Activated T-cell treated with anti-CD3 and anti-CD28 coated beads, Interleukin-2, amount 50 U/mL, for 24 hours (primary cell): ENCODE measurements around the gene CAMK2D.
"Not testable (repeated sequence)": the region's sequence is repeated elsewhere in the genome, so short reads cannot be mapped to it uniquely, and the experiment has no call there.

Source experiments
- DNase-seq: peaks from one replicate; pipeline ENCODE4 v3.0.0-alpha.2; 2020
- H3K27ac Mint-ChIP-seq: 2 replicates; pipeline ENCODE4 v1.8.0; 2020; ENCODE audit warnings: mild to moderate bottlenecking, mixed read lengths
- H3K27me3 Mint-ChIP-seq: 2 replicates; pipeline ENCODE4 v1.8.0; 2020; ENCODE audit warnings: mixed read lengths
- H3K36me3 Mint-ChIP-seq: 2 replicates; pipeline ENCODE4 v1.8.0; 2020; ENCODE audit warnings: low read depth, mixed read lengths
- H3K4me1 Mint-ChIP-seq: 2 replicates; pipeline ENCODE4 v1.8.0; 2020; ENCODE audit warnings: low read depth, mixed read lengths
- H3K4me3 Mint-ChIP-seq: 2 replicates; pipeline ENCODE4 v1.8.0; 2020; ENCODE audit warnings: mild to moderate bottlenecking, moderate library complexity, mixed read lengths
- H3K9me3 Mint-ChIP-seq: 2 replicates; pipeline ENCODE4 v1.8.0; 2020; ENCODE audit warnings: mixed read lengths

CAMK2D gene

DNA sequence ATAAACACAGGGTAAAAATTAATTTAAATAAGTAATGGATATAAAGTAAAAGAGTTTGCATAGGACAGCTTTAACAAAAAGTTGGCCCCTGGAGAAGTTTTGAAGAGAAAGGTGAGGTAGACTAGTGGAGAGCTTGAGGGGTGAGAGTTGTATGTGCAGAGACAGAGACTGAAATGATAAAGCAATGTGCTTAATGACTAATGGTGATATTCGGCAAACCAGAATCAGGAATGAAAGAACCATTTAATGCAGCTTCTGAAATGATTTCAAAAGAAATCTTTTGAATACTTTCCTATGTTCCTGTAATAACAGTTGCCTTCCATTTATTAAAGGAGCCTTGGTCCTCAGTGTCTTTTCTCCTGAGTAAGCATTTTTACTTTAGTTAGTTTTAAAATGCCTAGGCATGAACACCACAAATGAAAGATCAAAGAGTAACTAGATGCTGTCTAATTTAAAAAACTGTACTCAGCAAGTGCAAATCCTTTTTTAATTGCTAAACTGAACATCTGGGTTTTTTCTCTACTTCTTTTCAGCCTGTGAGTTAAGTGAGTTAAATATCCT, 28.5 kb downstream of the CAMK2D start:
- peak overlapping the region; percentile 18 for H3K4me3 Mint-ChIP-seq

GRCh38 chr4:113730467-113731216, 30.9 kb downstream of the CAMK2D start:
- no peaks in the 10 kb centered on the region for H3K27me3 Mint-ChIP-seq
- no peaks in the 10 kb centered on the region for H3K9me3 Mint-ChIP-seq
- DNase-seq, result no peak
- H3K4me1 Mint-ChIP-seq, result peaks cover 91% of the 10 kb centered on the region
- H3K36me3 Mint-ChIP-seq, result peaks cover 83% of the 10 kb centered on the region
- H3K4me3 Mint-ChIP-seq, result peak overlapping the region; percentile 18
- H3K27ac Mint-ChIP-seq, result peak overlapping the region; percentile 94

More for the DNA sequence above, 28.5 kb downstream of the CAMK2D start:
- DNase-seq, result no peak
- Mint-ChIP-seq H3K27me3 (no peaks in the 10 kb centered on the region), H3K27ac (peak overlapping the region; percentile 82), H3K9me3 (no peaks in the 10 kb centered on the region), H3K4me1 (peaks cover 86% of the 10 kb centered on the region), H3K36me3 (peaks cover 85% of the 10 kb centered on the region)

DNA sequence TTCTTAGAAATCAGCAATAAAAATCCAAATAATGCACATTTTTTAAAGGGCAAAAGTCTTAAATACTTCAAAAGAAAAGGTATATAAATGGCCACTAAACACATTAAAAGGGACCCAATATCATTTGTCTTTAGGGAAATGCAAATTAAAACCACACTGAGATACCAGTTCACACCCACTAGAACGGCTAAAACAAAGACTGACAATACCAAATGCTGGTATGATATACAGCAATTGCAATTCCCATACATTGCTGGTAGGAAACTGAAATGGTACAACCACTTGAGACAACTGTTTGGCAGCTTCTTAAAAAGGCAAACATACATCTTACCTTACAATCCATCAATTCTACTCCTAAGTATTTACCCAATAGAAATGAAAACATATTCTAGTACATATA, 33.7 kb downstream of the CAMK2D start:
- Mint-ChIP-seq H3K9me3 (no peaks in the 10 kb centered on the region), H3K4me3 (peak overlapping the region; percentile 10), H3K36me3 (peaks cover 56% of the 10 kb centered on the region), H3K27ac (peak overlapping the region; percentile 77), H3K27me3 (no peaks in the 10 kb centered on the region), H3K4me1 (peaks cover 70% of the 10 kb centered on the region)
- no peak for DNase-seq

GRCh38 chr4:113725963-113726362, 35.6 kb downstream of the CAMK2D start:
- Mint-ChIP-seq H3K27me3 (no peaks in the 10 kb centered on the region), H3K27ac (no peak overlapping the region), H3K36me3 (peaks cover 60% of the 10 kb centered on the region), H3K9me3 (no peaks in the 10 kb centered on the region), H3K4me1 (peaks cover 69% of the 10 kb centered on the region), H3K4me3 (no peak overlapping the region)
- DNase-seq, result no peak

DNA sequence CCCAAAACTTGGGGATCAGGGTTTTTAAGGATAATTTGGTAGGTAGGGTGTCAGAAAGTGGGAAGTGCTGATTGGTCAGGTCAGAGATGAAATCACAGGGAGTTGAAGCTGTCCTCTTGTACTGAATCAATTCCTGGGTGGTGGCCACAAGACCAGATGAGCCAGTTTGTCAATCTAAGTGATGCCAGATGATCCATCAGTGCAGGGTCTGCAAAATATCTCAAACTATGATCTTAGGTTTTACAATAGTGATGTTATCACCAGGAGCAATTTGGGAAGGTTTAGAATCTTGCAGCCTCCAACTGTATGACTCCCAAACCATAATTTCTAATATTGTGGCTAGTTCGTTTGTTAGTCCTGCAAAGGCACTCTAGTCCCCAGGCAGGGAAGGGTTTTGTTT, 43.3 kb downstream of the CAMK2D start:
- H3K4me1 Mint-ChIP-seq, result peaks cover 54% of the 10 kb centered on the region
- H3K27me3 Mint-ChIP-seq, result no peaks in the 10 kb centered on the region
- DNase-seq, result no peak
- no peak overlapping the region for H3K4me3 Mint-ChIP-seq
- peaks cover 72% of the 10 kb centered on the region for H3K36me3 Mint-ChIP-seq
- H3K9me3 Mint-ChIP-seq, result no peaks in the 10 kb centered on the region
- no peak overlapping the region for H3K27ac Mint-ChIP-seq

DNA sequence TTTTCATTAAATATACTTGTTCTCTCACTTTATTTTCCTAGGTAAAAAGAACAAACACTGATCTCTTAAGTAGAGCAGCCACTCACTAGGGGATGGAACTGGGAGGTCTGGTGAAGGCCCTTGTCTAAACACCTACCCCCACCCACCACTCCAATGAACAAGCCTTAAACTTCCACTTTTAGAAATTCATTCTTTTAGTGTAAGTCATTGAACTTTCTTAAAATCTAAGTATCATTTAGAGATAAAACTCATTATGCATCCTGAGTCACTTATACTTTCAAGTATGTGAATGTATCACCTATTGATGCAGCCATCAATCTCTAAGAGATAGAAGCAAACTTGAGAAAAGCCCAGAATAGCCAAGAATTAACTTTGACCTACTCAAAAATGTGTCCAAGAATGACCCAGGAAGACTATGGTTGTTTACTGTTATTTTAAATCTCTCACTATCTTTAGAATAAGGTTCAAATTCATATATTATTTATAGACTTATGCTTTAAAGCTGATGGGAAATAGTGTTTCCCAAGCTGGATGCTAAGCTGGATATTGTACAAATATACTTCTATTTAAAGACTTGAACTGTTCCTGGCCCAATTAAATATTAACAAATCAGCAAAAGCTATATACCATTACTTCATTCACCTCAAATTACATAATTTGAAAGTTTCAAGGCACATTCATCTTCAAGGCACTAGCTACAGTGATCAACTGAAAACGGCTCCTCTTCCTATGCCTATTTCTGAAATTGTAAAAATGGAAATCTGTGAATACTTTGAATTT, 49.5 kb downstream of the CAMK2D start:
- DNase-seq, result no peak
- Mint-ChIP-seq H3K4me3 (no peak overlapping the region), H3K9me3 (no peaks in the 10 kb centered on the region), H3K36me3 (peaks cover 67% of the 10 kb centered on the region), H3K27ac (no peak overlapping the region), H3K27me3 (no peaks in the 10 kb centered on the region), H3K4me1 (peaks cover 61% of the 10 kb centered on the region)

DNA sequence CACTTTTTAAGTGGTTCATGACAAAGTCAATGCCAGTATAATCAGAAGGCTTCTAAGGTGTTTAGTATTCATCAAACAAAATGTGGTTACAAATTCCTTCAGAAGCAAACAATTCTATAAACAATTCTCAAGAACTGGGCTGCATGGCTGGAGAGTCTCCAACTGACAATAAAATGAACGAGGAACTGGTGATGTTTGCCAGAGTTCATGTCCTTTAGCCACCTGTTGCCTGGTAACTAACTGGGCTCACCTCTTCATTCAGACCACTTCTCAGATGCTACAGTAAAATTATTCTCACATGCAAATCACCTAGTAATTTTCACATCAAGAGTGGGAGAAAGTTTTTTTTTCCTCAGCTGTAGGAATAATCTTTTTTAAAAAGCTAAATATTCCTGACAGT, 53.3 kb downstream of the CAMK2D start:
- H3K4me3 Mint-ChIP-seq, result no peak overlapping the region
- H3K27me3 Mint-ChIP-seq, result no peaks in the 10 kb centered on the region
- H3K9me3 Mint-ChIP-seq, result no peaks in the 10 kb centered on the region
- DNase-seq, result no peak
- peaks cover 69% of the 10 kb centered on the region for H3K36me3 Mint-ChIP-seq
- H3K4me1 Mint-ChIP-seq, result peaks cover 68% of the 10 kb centered on the region
- H3K27ac Mint-ChIP-seq, result peak overlapping the region; percentile 50

GRCh38 chr4:113707048-113707447, 54.5 kb downstream of the CAMK2D start:
- Mint-ChIP-seq H3K9me3 (no peaks in the 10 kb centered on the region), H3K27me3 (no peaks in the 10 kb centered on the region), H3K36me3 (peaks cover 71% of the 10 kb centered on the region), H3K4me3 (no peak overlapping the region), H3K27ac (no peak overlapping the region), H3K4me1 (peaks cover 64% of the 10 kb centered on the region)
- DNase-seq, result no peak

DNA sequence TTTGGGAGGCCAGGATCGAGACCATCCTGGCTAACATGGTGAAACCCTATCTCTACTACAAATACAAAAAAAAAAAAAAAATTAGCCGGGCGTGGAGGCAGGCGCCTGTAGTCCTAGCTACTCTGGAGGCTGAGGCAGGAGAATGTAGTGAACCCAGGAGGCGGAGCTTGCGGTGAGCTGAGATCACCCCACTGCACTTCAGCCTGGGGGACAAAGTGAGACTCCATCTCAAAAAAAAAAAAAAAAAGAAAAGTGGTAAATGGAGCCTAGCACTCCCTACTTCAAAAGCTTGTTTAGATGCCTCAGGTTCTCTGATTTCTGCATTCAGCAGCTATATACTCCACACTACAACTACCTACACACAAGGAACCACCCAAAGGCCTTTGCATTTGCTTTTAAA, 56.4 kb downstream of the CAMK2D start:
- not testable (repeated sequence) for H3K27ac Mint-ChIP-seq, DNase-seq, H3K4me3 Mint-ChIP-seq, H3K27me3 Mint-ChIP-seq, H3K9me3 Mint-ChIP-seq
- Mint-ChIP-seq H3K4me1 (peaks cover 69% of the 10 kb centered on the region), H3K36me3 (peaks cover 82% of the 10 kb centered on the region)

GRCh38 chr4:113702596-113702995, 58.9 kb downstream of the CAMK2D start:
- DNase-seq, H3K4me3 Mint-ChIP-seq, H3K27me3 Mint-ChIP-seq, H3K9me3 Mint-ChIP-seq, H3K27ac Mint-ChIP-seq: not testable (repeated sequence)
- Mint-ChIP-seq H3K36me3 (peaks cover 80% of the 10 kb centered on the region), H3K4me1 (peaks cover 66% of the 10 kb centered on the region)

DNA sequence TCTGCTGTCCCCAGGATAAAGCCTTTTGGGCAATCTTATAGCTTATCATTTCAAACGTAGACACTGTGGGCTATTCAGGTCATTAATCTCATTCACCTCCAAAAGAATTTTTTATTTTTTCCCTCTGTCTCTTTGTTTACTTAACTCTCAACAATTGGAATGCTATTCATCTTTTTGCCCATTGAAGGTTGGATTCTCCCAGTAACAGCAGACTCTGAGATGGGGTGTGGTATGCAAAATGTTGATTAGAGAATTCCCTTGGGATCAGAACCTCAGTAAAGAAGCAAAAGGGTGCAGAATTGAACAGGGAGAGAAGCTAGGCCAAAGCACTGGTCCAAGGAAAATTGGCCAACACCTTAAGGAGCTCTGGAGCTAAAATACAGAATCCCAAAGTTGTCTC, 60.4 kb downstream of the CAMK2D start:
- H3K36me3 Mint-ChIP-seq, result peaks cover 73% of the 10 kb centered on the region
- H3K27ac Mint-ChIP-seq, result peak overlapping the region; percentile 45
- H3K4me1 Mint-ChIP-seq, result peaks cover 53% of the 10 kb centered on the region
- no peaks in the 10 kb centered on the region for H3K27me3 Mint-ChIP-seq
- no peaks in the 10 kb centered on the region for H3K9me3 Mint-ChIP-seq
- H3K4me3 Mint-ChIP-seq, result no peak overlapping the region
- DNase-seq, result no peak

DNA sequence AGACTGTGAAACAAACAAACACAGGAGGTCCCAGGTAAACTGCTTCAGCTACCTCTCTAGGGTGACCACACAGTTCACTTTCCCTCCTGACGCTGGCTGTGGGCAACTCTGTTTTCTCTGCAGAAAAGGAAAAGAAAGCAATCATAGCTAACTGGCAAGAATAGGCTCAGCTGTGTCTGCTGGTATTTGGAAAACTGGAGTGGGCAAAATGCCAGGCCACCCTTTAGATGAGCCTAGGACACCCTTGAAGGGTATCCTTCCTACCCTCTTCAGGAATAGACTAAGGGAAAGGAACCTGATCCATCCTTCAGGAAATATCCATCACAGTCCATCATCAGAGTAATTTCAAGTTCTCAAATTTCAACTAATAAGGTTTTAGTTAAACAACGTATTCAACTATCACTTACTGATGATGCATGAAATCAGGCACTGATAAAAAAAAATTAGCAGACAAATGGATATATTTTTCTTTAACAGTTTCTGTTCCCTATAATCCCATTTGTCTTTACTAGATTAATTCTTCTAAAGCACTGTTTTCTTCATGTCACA, 60.9 kb downstream of the CAMK2D start:
- H3K27me3 Mint-ChIP-seq, result no peaks in the 10 kb centered on the region
- H3K4me3 Mint-ChIP-seq, result no peak overlapping the region
- no peaks in the 10 kb centered on the region for H3K9me3 Mint-ChIP-seq
- H3K4me1 Mint-ChIP-seq, result peaks cover 48% of the 10 kb centered on the region
- H3K36me3 Mint-ChIP-seq, result peaks cover 68% of the 10 kb centered on the region
- DNase-seq, result no peak
- peak overlapping the region; percentile 83 for H3K27ac Mint-ChIP-seq

DNA sequence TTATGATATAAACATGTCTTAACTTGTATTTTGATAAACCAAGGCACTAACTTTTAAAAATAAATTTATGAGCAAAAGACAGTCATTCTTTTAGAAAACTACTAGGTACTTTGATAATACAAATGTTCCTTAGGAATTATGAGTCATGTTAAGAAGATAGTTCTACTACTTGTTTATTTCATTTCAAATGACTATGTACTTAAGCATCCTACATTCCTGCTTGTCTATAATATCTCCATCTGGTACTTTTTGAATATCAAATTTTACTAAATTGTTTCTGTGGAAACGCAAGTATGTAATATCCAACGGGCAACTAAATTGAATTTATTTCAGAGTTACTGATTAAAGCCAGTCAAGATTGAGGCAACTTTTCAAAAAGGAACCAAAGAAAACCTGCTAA, 61.8 kb downstream of the CAMK2D start:
- Mint-ChIP-seq H3K27ac (peak overlapping the region; percentile 83), H3K27me3 (no peaks in the 10 kb centered on the region), H3K4me3 (no peak overlapping the region), H3K36me3 (peaks cover 60% of the 10 kb centered on the region), H3K4me1 (peaks cover 43% of the 10 kb centered on the region), H3K9me3 (no peaks in the 10 kb centered on the region)
- DNase-seq, result no peak

GRCh38 chr4:113697429-113697828, 64.1 kb downstream of the CAMK2D start:
- no peak for DNase-seq
- H3K4me1 Mint-ChIP-seq, result peaks cover 40% of the 10 kb centered on the region
- H3K36me3 Mint-ChIP-seq, result peaks cover 50% of the 10 kb centered on the region
- no peaks in the 10 kb centered on the region for H3K9me3 Mint-ChIP-seq
- peak overlapping the region; percentile 1 for H3K4me3 Mint-ChIP-seq
- H3K27me3 Mint-ChIP-seq, result no peaks in the 10 kb centered on the region
- no peak overlapping the region for H3K27ac Mint-ChIP-seq
